Activated CD8-positive, alpha-beta memory T cell treated with anti-CD3 and anti-CD28 coated beads for 4 hours (primary cell): Measurements from ENCODE around the gene MARS1.
A peak's percentile ranks its signal among the peaks of the same experiment; 100 is the strongest.

Experiments used
- DNase-seq, 2 donors: peaks; one replicate each; pipeline ENCODE4 v3.0.0-alpha.2; 2020; ENCODE audit warnings: low read depth in 2 of 2

Gene MARS1

GRCh38 chr12:57528831-57529555, 41.1 kb downstream of the MARS1 start:
- DNase-seq, result no peak

GRCh38 chr12:57529831-57530230, 42.0 kb downstream of the MARS1 start:
- no peak for DNase-seq

- DNase-seq, result no peak
These were observed 42.7 kb downstream of the MARS1 start for GRCh38 chr12:57530396-57531142.

DNA sequence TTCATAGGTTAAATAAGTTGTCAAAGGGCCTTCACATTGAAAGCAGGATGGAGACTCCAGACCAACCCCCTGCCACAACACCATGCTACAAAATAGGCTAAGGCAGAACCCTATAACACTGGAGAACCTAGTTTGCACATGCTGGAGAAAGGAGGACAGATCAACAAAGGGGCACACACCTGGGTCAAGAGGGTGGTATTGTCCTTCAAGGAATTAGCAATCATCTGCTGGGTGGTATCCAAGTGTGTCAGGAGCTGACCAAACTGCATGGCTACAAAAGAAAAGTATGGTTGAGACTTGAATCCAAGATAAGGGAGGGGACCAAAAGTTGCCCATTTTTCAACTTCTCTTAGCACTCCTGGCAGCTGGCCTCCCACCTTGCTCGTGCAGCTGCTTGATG, 44.0 kb downstream of the MARS1 start:
- DNase-seq, result no peak

DNA sequence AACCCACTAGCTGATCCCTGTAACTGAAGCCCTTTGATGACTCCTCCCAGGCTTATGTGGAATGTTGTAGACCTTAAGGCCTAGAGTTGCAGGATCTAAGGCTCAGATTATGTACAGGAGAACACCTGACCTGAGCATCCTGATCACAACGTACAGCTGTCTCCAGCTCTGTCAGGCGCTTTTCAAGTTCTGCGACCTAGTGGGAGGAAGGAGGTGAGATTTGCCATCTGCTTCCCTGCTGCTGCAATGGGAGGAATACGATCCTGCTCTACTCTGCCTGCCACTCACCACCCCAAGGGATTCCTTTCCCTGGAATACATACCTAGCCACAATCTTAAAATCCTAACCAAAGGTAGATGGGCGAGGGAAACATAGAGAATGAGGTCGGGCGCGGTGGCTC, 45.2 kb downstream of the MARS1 start:
- no peak for DNase-seq

GRCh38 chr12:57534250-57534649, 46.4 kb downstream of the MARS1 start:
- DNase-seq, result no peak

GRCh38 chr12:57534991-57535543, 47.2 kb downstream of the MARS1 start:
- DNase-seq, result no peak

GRCh38 chr12:57535764-57536596, 48.1 kb downstream of the MARS1 start:
- DNase-seq, result no peak

- no peak for DNase-seq
These were observed 48.7 kb downstream of the MARS1 start for GRCh38 chr12:57536597-57536942.

DNA sequence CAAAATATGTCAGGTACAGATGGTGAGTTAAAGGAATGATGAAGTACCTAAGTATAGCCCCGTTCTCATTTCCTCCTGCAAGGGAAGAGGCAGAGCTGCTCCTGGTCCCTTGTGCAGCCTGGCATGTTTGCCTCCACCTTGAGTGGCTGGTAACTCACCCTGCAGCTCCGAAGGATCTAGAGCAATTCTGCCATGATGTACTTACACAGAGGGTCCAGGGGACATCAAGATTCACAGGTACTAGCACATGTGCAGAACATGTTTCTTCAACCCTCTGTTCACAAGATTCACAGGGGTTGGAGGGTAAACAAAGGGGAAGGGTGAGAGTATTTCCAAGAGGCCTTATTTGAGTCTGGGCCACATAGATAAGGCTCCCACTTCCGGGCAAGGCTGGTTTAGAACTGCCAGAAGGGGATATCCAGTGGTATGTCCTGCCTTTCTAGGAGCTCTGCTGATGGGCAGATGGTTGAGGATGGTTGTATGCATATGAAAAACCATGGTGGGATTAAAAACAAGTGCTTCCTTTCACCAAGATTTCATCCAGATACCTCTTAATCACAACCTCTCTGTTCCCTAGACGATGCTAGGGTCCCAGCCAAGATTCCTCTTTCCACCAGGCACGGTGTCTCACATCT, 51.4 kb downstream of the MARS1 start:
- no peak for DNase-seq

- no peak for DNase-seq
These were observed 53.1 kb downstream of the MARS1 start for GRCh38 chr12:57541001-57541400.

DNA sequence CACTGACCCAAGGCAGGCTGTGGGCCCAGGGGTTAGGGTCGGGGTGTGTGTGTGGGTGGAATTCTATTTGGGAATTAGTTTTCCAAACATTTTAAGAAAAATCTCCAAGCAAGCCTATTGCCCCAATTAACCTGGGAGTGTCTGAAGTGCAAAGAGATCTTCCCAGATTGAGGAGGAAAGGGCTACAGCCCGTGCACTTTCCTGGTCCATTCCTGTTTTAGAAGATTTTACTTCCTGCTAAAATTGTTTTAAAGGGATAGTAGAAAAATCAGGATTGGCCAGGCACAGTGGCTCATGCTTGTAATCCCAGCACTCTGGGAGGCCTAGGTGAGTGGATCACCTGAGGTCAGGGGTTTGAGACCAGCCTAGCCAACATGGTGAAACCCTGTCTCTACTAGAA, 53.8 kb downstream of the MARS1 start:
- DNase-seq, result no peak

DNA sequence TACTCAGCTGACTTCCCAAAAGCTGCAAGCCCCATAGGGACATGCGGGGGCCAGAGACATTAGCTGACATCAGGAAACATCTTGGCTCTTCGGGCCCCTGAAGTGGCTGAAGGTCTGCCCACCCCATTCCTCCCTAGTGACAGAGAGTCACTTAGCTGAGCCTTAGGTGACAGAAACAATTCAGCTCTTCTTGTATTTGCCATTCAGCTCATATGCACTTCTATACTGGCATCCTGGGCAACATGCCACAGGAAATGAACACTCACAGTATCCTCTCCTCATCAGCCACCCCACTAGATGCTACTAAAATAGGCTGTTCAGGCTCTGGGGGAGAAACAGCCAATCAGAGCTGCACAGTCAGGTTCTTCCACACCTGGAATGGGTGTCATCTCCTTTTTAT, 55.7 kb downstream of the MARS1 start:
- no peak for DNase-seq

DNA sequence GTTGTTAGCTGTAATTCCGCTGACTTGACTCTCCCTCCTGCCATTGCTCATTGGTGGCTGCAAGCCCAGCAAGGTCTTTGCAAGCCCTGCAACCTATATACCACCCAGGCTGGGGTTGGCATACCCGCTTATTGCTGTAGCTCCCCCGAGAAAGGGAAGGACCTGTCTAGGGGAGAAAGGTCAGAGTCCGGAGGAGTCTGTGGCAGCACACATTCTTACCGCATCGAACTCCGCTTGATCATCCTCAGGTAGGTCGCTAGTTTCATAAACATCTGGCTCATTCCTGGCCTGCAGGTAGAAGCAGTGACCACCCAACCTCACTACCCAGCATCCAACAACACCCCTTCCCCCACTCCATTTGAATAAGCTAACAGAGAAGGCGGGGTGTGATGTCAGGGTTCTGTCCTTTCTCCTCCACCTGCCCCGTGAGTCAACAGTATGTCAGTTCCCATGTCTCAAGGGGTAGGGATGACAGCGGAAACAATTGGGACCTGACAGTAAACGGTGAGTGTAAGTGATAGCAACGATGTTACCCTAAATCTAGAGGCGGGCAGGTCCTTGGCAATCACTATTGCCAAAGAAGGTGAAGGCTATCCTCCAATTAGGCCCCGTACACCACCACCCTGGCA, 58.1 kb downstream of the MARS1 start:
- no peak for DNase-seq

DNA sequence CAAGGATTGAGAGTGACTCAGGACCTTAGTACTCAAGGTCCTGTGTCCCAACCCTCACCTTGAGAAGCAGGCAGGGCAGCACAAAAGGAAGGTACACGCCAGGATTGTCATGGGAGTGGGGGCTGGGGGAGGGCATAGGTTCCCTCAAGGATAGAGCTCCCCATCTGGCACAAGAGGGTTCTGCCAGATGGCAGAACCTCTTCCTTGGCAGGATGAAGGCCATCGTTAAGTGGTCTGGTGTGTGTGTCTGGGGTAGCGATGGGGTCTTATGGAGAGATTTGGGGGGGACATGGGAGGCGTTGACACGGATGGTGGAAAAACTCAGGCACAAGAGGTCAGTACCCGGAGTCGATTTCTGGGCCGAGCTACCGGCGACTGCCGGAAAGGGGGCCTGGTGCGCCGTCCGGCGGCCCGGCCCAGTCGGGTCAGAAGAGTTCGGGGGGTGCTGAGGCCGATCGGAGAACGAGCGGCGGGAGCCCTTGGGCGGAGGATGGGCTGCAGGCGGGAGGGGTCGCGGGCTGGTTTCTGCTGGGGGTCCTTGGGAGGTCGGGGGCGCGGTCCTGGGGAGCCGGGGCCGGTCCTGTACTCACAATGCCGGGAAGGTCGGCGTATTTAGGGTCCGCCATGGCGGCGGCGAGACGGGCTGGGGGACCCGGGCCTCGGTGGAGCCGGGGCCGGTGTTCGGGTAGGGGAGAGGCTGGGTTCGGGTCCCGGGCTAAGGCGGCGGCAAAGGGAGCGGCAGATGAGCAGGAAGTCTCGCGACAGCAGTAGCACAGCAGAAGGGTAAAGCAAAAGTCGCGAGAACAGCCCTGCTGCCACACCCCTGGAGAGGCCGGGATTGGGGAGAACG, 58.8 kb downstream of the MARS1 start, which contains the start of gene DCTN2:
DCTN2 (minus strand) TSS at position 755 of the 850 bp plus-strand sequence; CDS start at position 626, 129 bp downstream.
- peak; percentile 80 to 88 for DNase-seq

GRCh38 chr12:57547288-57548012, 59.6 kb downstream of the MARS1 start:
- no peak for DNase-seq

DNA sequence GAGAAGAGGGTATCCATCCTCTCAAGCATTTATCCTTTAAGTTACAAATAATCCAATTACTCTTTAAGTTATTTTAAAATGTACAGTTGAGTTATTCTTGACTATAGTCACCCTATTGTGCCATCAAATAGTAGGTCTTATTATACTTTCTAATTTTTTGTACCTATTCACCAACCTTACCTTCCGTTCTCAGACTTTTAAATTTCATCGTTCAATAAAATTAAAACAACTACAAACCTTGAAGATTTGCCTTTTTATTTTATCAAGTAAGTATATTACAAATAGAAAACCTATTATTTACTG, 60.1 kb downstream of the MARS1 start:
- DNase-seq, result no peak

DNA sequence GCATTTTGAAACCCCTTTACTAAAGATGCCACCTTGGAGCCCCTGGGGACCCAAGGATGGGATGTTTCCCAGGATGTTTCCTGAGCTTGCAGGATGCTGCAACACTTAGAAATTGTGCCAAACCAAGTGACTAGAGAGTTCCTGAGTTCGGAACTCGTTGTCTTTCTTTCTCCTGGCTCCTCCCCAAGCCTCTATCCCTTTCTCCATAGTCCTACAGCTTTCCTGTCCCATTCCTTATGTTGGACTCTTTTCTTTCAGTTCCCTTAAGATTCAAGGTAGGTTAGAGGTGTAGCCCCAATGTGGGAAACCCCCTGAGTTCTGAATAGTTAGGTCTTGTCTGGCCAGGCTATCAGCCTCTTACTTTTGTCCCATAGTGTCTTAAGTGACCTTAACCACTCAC, 60.6 kb downstream of the MARS1 start:
- DNase-seq, result no peak

- no peak for DNase-seq
These were observed 61.5 kb downstream of the MARS1 start for GRCh38 chr12:57549203-57549908.
